PC-3 (cell line): ENCODE results near the gene MGMT. TPM values are rescaled to one million over a fixed set of nuclear protein-coding genes. Genes with fewer than 3 reads are reported as not detected.

ENCODE experiments used
- ATAC-seq: fragments of 200-7000 bp; cut with Tn5 transposase; 2 replicates; pipeline ENCODE4 v1.9.1; 2020; ENCODE audit warnings: mild to moderate bottlenecking, moderate library complexity
- BruUV-seq: library from RNA; stranded (reverse); fragments of 400-500 nt; replicated peaks from 2 replicates; lab custom pipeline; 2021; lab: Mats Ljungman, UMichigan
- CTCF ChIA-PET: fragments of 300-600 bp; sonication (Branson Sonifier 250); formaldehyde crosslinking; loops from one replicate; lab custom pipeline; 2022; ENCODE audit warnings: antibody characterized with exemption; lab: Charles Lee
- POLR2A ChIA-PET: fragments of 300-600 bp; sonication (Branson Sonifier 250); formaldehyde crosslinking; loops from one replicate; lab custom pipeline; 2022; ENCODE audit warnings: antibody characterized with exemption; ENCODE audit not compliant: unreplicated experiment; lab: Charles Lee
- DNase-seq: peaks from one replicate; pipeline ENCODE4 v3.0.0-alpha.2; 2015
- H2AFZ ChIP-seq: fragments of 300-600 bp; sonication (generic); 2 replicates; pipeline ENCODE4 v1.6.0; 2016; ENCODE audit warnings: antibody characterized with exemption, low read length
- H3F3A ChIP-seq: fragments of 300-600 bp; sonication (generic); one replicate; pipeline ENCODE4 v1.6.0; 2017; ENCODE audit warnings: antibody characterized with exemption, low read length, control low read depth, mild to moderate bottlenecking; ENCODE audit not compliant: unreplicated experiment
- H3K27ac ChIP-seq: fragments of 300-600 bp; sonication (generic); 2 replicates; pipeline ENCODE4 v1.5.1; 2016; ENCODE audit warnings: mild to moderate bottlenecking, low read length
- H3K27me3 ChIP-seq: fragments of 300-600 bp; sonication (generic); 2 replicates; pipeline ENCODE4 v1.6.1; 2016; ENCODE audit warnings: low read length, mixed read lengths
- H3K36me3 ChIP-seq: fragments of 300-600 bp; sonication (generic); 2 replicates; pipeline ENCODE4 v1.6.1; 2016; ENCODE audit warnings: low read depth, mixed run types, low read length, mixed read lengths
- H3K4me1 ChIP-seq: fragments of 300-600 bp; sonication (generic); 2 replicates; pipeline ENCODE4 v1.5.1; 2016; ENCODE audit warnings: low read length; ENCODE audit not compliant: insufficient read depth
- H3K4me2 ChIP-seq: fragments of 300-600 bp; sonication (generic); 2 replicates; pipeline ENCODE4 v1.6.0; 2016; ENCODE audit warnings: low read length
- H3K4me3 ChIP-seq: fragments of 300-600 bp; sonication (generic); 2 replicates; pipeline ENCODE4 v1.5.1; 2016; ENCODE audit warnings: mild to moderate bottlenecking, low read length, mixed read lengths
- H3K79me2 ChIP-seq: fragments of 300-600 bp; sonication (generic); 2 replicates; pipeline ENCODE4 v1.6.1; 2017; ENCODE audit warnings: low read length, mixed read lengths
- H3K9ac ChIP-seq: fragments of 300-600 bp; sonication (generic); 2 replicates; pipeline ENCODE4 v1.6.0; 2016; ENCODE audit warnings: mild to moderate bottlenecking, low read length
- H3K9me2 ChIP-seq: fragments of 300-600 bp; sonication (generic); replicated peaks from 2 replicates; pipeline ENCODE4 v1.6.1; 2016; ENCODE audit warnings: mixed run types, low read length, mixed read lengths
- H3K9me3 ChIP-seq: fragments of 300-600 bp; sonication (generic); 2 replicates; pipeline ENCODE4 v1.6.1; 2016; ENCODE audit warnings: low read length, mixed read lengths
- H4K20me1 ChIP-seq: fragments of 300-600 bp; sonication (generic); 2 replicates; pipeline ENCODE4 v1.6.1; 2016; ENCODE audit warnings: low read length, mixed read lengths
- EZH2 ChIP-seq: fragments of 300-600 bp; sonication (generic); IDR thresholded peaks from one replicate; pipeline ENCODE4 v1.6.1; 2017; ENCODE audit warnings: antibody characterized with exemption, mild to moderate bottlenecking, low read length; ENCODE audit not compliant: unreplicated experiment
- EZH2phosphoT487 ChIP-seq: fragments of 300-600 bp; sonication (generic); IDR thresholded peaks from 2 replicates; pipeline ENCODE4 v1.6.1; 2018; ENCODE audit warnings: mild to moderate bottlenecking, antibody characterized with exemption, low read length, borderline replicate concordance
- intact Hi-C: fragments of 100-400 bp; cut with micrococcal nuclease; formaldehyde crosslinking; loops from 2 replicates; pipeline ENCODE4 v1.9.0; 2023
- total RNA-seq: library from RNA; depleted of rRNA; stranded (reverse); fragments of >200 nt; gene quantifications from 2 replicates; pipeline ENCODE4 v1.2.3, GENCODE V29; 2014
- TF ChIP-seq, protein P1 (sequence below): fragments of 300-600 bp; sonication (generic); conservative IDR thresholded peaks from 2 replicates; pipeline ENCODE4 v1.5.1; 2017; ENCODE audit warnings: antibody characterized with exemption, low read depth, mild to moderate bottlenecking, low read length

MGMT gene
- total RNA-seq, 1 experiment from 2014 or later: 19.8 TPM

DNA sequence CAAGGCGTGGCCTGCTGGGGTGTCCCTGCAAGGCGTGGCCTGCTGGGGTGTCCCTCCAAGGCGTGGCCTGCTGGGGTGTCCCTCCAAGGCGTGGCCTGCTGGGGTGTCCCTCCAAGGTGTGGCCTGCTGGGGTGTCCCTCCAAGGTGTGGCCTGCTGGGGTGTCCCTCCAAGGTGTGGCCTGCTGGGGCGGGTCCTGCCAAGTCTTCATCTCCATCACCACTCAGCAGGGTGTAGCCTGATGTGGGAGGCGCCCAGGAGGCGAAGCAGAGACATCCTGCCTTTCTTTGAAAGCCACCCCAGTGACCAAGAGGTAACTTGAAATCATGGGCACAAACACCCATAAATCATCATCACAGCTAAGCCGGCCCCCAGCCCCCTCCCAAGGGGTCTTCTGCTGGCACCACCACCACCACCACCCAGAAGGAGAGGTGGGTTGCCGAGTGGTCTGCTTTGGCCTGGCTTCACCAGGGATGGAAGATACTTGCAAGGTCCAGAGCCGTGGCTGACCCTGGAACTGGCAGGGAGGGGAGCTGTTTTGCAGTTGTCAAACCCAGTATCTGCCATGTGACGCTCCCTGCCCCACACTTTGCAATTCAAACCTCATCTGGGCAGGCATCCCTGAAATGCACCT lies 306.4 kb downstream of the MGMT start:
- no peak for ATAC-seq
- H3F3A ChIP-seq: no peaks in the 10 kb centered on the region
- no peak overlapping the region for H3K27ac ChIP-seq
- no peaks in the 10 kb centered on the region for H3K79me2 ChIP-seq
- CTCF ChIA-PET: no interaction called here
- no peaks in the 10 kb centered on the region for H4K20me1 ChIP-seq
- H3K4me3 ChIP-seq: no peak overlapping the region
- no peak for DNase-seq
- H3K36me3 ChIP-seq: no peaks in the 10 kb centered on the region
- TF ChIP-seq EZH2 (no peak), EZH2phosphoT487 (no peak)
- TF ChIP-seq, protein P1, sequence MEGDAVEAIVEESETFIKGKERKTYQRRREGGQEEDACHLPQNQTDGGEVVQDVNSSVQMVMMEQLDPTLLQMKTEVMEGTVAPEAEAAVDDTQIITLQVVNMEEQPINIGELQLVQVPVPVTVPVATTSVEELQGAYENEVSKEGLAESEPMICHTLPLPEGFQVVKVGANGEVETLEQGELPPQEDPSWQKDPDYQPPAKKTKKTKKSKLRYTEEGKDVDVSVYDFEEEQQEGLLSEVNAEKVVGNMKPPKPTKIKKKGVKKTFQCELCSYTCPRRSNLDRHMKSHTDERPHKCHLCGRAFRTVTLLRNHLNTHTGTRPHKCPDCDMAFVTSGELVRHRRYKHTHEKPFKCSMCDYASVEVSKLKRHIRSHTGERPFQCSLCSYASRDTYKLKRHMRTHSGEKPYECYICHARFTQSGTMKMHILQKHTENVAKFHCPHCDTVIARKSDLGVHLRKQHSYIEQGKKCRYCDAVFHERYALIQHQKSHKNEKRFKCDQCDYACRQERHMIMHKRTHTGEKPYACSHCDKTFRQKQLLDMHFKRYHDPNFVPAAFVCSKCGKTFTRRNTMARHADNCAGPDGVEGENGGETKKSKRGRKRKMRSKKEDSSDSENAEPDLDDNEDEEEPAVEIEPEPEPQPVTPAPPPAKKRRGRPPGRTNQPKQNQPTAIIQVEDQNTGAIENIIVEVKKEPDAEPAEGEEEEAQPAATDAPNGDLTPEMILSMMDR: no peak
- H3K27me3 ChIP-seq: no peaks in the 10 kb centered on the region
- no peak overlapping the region for H3K9ac ChIP-seq
- intact Hi-C loops: no loop called here
- no TSS peak for BruUV-seq
- no peaks in the 10 kb centered on the region for H3K9me2 ChIP-seq
- H2AFZ ChIP-seq: no peak overlapping the region
- no peaks in the 10 kb centered on the region for H3K4me1 ChIP-seq
- H3K4me2 ChIP-seq: no peak overlapping the region
- no peaks in the 10 kb centered on the region for H3K9me3 ChIP-seq
- POLR2A ChIA-PET: no interaction called here

DNA sequence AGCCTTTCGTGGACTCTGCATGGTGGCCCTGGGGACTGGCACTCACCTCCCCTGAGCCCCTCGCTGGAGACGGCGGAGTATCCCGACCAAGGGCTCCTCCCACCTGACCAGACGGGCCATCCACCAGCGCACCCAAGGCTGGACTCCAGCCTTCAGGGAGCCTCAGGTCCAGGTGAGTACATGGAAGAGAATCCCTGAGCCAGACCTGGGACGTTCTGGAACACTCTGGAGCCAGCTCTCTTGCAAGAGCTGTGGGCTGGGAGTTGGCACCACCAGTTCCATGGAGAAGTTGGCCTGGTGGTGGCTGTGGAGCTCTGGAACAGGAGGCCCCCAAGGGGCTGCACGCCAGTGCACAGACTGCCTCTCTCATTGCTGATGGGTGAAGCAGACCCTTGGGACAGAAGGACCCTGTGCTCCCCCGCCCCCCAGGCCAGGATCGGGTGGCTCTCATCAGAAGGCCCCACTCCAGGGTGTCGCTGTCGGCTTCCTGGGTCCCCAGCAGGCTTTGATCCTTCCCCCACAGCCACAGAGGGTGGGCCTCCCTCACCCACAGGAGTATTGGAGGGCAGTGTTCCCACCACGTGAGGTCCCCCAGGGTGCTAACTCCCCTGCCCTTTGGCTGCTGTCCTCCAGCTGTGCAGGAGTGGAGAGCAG lies 307.2 kb downstream of the MGMT start:
- DNase-seq (no peak), ATAC-seq (no peak)
- Histone ChIP-seq H3K9ac (no peak overlapping the region), H3K4me3 (no peak overlapping the region), H3K36me3 (no peaks in the 10 kb centered on the region), H3K27ac (no peak overlapping the region), H2AFZ (no peak overlapping the region), H3K9me3 (no peaks in the 10 kb centered on the region), H3K79me2 (no peaks in the 10 kb centered on the region), H3K4me2 (no peak overlapping the region), H3K9me2 (no peaks in the 10 kb centered on the region), H3K4me1 (no peaks in the 10 kb centered on the region), H3K27me3 (no peaks in the 10 kb centered on the region), H4K20me1 (no peaks in the 10 kb centered on the region), H3F3A (no peaks in the 10 kb centered on the region)
- intact Hi-C loops: no loop called here
- TF ChIP-seq EZH2 (no peak), EZH2phosphoT487 (no peak)
- TF ChIP-seq, protein P1: no peak
- CTCF ChIA-PET: no interaction called here
- BruUV-seq: no TSS peak
- POLR2A ChIA-PET: no interaction called here
